NCI-H510A treated with DMSO at 0.1 percent for 48 hours (cell line): Measurements from ENCODE around the gene HTR3C.
A peak's percentile ranks its signal among the peaks of the same experiment; 100 is the strongest.
"Not testable (repeated sequence)": the region's sequence is repeated elsewhere in the genome, so short reads cannot be mapped to it uniquely, and the experiment has no call there.

Source experiments
- DNase-seq: peaks from one replicate; lab custom pipeline; 2025; lab: John Stamatoyannopoulos, UW

The HTR3C gene

DNA sequence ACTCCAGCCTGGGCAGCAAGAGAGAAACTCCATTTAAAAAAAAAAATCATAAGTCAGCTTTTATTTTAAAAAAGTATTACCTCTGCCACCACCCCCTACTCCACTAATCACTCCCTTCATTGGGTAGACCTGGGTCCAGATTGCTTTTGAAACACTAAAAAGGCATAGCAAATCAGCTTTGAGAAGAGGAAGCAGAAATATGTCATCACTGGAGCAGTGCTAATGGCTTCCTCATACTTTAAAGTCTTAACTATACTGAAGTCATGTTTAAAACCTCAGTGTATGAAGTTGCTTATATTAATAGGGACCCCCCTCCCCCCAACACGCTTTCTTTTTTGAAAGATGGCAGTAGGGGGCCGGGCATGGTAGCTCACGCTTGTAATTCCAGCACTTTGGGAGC is 22.3 kb upstream of the HTR3C start:
- DNase-seq: no peak

DNA sequence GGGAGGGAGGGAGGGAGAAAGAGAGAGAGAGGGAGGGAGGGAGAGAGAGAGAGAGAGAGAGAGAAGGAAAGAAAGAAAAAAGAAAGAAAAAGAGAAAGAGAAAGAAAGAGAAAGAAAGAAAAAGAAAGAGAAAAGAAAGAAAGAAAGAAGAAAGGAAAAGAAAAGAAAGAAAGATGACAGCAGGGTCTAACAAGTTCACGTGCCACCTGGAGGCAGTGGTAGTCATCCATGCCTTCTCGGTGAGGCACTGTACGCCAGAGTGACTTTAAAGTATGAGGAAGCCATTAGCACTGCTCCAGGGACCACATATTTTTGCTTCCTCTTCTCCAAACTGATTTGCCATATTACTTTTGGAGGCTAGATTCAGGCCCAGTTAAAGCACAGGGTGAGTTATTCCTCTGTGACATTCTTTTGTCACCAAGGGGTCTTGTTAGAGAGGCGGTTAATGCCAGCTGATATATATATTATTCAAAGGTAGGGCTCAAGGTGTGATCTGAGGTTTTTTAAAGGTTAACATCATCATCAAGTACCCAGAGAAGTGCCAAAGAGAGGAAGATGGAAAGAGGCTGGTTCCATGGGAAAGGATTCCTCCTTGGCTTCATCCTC is 21.6 kb upstream of the HTR3C start, which contains the start of gene HTR3D:
HTR3D (plus strand) TSS at position 556 of the 606 bp plus-strand sequence; CDS start at position 556, 0 bp downstream.
- no peak for DNase-seq

DNA sequence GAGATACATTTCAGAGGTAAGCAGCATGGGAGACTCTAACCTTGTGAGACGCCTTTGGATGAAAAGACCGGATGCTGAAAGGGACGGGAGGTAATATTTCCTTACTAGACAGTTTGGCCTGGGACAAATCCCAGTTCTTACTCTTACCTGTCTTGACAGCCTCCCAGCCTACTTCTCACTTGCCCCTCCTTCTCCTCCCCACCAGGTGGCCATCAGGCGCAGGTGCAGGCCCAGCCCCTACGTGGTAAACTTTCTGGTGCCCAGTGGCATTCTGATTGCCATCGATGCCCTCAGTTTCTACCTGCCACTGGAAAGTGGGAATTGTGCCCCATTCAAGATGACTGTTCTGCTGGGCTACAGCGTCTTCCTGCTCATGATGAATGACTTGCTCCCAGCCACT is 15.0 kb upstream of the HTR3C start:
- DNase-seq: no peak

DNA sequence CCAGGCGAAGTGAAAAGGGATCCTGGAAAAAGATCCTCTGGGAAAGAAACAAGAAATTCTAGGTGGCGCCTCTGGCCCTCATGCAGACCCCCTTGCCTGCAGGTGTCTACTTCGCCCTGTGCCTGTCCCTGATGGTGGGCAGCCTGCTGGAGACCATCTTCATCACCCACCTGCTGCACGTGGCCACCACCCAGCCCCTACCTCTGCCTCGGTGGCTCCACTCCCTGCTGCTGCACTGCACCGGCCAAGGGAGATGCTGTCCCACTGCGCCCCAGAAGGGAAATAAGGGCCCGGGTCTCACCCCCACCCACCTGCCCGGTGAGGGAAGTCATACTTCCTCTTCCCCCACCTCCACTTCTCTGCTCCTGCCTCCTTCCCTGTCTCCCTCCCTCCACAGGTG is 14.5 kb upstream of the HTR3C start:
- not testable (repeated sequence) for DNase-seq

DNA sequence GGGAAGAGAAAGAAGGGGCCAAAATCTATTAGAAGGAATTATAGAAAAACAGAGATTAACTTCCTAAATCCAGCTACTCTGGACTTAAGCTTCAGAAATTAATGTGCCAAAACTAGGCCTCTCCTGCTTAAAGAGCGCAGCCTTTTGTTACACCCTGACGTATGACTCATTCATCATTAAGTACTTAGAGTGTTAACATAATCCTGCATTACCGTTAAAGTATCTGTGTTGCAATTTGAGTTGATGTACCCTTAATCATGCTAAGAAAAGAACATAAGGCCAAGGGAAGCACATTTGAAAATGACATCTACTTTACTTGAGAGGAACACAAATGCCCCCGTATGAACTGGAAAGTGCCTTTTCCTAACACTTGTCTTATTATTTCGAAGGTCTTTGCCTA is 13.4 kb upstream of the HTR3C start:
- DNase-seq: peak; percentile 21

DNA sequence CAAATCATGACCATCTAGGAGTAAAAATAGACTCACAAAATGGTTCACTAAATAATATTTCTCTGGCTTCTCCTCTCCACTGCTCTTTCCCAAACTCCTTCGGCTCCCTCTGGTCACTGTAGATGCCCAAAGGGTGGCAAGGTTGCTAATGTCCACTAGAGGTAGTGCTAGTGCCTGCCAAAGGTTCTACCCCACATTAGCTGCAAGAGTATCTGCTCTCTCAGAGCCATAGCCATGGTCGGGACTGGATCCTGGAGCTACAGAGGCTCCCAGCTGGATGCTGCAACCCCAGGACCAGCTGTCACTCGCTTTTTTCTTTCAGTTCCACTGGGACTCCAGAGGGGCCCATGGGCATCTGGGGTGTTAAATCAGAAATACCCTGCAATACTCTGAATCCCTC is 12.8 kb upstream of the HTR3C start:
- DNase-seq: peak; percentile 12

DNA sequence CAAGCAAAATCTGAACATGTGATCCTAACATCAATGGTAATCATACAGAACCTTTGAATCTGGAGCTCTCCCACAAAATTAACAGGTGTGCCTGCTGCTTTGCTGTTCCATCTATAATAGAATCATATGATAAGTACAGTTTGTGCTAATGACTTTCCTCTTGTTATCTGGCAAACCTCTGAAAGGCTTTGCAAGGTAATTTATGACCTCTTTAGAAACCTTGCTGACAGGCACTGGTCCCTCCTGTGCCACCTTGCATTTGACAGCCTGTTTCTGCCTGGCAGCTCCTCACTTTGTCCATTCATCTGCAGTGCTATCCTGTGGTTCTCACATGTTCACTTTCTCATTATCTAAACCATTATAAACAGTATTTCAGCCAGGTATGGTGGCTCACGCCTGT is 10.2 kb upstream of the HTR3C start:
- DNase-seq: peak; percentile 44

DNA sequence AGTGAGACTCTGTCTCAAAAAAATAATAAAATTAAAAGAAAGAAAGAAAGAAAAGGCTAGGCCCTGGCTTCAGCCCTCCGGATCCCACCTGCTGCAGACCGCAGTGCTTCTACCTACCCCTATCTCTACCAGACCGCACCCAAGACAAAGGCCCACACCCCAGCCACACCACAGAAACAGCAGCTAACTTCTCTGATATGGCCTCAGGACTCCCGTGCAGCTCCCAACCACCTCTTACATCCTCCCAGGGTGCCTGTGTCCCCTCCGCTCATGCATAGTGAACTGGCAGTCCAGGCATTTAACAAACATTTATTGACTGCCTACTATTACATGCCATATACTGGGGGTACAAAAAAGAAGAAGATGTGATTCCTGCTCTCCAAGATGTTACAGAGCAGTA is 6.9 kb upstream of the HTR3C start:
- no peak for DNase-seq

DNA sequence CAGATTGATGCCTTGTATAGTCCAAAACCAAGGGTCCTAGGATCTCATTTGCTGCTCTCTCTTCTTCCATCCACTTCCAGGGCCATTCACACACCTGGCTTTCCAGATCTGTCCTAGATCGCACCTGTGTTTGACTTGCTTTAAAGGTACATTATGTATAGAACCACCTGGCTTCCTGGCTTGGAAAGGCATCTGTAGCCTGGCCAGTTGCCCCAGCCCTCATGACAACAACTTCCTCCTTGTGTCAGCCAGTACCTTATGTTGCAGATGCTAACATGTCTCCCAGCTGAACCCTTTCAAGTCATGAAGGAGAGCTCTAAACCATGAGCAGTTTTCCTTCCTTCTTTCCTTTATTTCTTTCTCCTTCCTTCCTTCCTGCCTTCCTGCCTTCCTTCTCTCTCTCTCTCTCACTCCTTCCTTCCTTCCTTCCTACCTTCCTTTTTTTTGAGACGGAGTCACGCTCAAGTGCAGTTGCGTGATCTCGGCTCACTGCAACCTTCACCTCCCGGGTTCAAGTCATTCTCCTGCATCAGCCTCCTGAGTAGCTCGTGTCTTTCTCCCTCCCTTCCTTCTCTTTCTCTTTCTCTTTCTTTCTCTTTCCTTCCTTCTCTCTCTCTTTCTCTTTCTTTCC is 2.5 kb upstream of the HTR3C start:
- peak; percentile 58 for DNase-seq

DNA sequence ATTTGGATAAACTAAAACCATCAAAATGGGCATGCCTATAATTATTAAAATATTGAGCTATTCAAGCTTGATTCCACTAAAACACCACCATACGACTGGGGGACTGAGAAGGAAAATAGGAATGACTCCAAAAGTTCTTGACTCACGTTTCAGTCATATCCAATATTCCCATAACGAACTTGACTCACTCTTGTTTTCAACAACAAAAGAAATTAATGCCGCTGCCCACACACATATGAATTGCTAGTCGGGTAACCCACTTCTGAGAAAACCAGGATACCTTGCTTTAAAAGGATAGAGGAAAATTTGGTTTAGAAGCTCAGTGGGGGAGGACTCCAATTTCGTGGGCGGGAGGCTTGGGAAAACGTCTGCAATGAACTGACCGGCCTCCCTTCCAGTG is 5.2 kb downstream of the HTR3C start:
- no peak for DNase-seq

DNA sequence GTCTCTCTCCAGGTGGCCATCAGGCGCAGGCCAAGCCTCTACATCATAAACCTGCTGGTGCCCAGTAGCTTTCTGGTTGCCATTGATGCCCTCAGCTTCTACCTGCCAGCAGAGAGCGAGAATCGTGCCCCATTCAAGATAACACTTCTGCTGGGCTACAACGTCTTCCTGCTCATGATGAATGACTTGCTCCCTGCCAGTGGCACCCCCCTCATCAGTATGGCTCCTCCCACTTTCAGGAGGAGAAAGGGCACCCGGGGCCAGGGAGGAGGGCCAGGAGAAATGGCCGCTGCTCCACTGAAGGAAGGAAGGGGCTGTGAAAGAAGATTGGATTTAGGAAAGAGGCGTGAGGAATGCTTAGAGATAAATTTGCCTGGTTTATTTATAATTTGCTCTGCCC is 6.6 kb downstream of the HTR3C start:
- no peak for DNase-seq

DNA sequence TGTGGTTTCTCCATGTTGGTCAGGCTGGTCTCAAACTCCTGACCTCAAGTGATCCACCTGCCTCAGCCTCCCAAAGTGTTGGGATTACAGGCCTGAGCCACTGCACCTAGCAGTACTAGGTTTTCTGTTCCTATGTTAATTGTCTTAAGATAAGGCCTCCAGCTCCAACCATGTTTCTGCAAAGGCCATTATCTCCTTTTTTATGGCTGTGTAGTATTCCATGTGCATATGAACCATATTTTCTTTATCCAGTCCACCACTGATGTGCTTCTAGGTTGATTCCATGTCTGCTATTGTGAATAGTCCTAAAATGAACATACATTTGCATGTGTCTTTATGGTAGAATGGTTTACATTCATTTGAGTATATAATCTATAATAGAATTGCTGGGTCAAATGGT is 9.8 kb downstream of the HTR3C start:
- DNase-seq: no peak

DNA sequence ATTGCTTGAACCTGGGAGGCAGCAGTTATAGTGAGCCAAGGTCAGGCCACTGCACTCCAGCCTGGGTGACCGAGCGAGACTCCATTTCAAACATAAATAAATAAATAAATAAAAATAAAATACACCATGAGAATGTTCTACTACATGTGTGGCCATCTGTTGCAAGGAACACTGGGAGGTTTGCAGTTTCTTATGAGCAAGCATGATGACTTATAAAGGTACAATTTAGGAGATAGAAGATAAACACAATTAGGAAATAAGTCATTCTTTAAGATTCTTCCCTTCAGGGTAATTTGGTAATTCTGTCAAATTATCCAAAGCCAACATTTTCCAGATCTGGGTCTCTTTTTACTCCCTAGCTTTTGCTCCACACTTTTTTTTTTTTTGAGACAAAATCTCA is 13.4 kb downstream of the HTR3C start:
- DNase-seq: no peak

DNA sequence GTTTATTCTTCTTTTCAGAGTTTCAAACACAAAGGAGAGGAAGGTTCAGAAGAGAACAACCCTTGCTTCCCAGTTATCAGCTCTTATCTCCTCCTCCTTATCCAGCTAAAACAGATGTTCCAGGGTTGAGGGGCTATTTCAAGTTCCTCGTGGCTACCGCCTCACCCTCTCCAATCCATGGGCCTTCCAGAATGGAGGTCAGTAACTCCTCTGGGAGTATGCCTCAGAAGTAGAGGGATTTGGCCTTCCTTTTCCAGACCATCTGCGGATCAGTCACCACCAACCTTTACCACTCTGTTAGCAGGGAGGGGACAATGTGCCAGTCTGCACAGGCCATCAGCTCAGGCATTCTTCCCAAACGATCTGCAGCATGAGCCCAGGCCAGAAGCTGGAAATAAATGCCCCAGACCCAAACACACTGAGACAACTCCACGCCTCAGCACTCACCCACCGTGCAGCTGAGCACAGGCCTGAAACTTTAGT is 14.8 kb downstream of the HTR3C start:
- no peak for DNase-seq

DNA sequence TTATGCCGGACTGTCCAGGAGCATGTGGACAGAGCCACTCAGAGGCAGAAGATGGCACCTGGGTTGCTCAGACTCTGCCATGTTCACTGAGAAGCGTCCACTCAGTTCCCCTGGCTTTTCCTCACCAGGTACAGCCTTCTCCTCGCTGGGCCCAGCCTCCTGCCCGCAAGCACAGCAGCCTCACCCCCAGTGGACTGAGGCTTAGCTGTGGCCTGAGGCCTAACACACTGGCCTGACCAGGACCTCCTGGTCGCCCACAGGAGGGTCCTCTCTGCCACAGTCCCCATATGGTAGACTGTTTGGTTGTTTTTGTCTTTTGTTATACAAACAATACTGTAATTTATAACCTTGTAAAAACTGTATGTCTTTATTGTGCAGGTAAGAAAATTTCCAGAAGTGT is 15.5 kb downstream of the HTR3C start:
- DNase-seq: no peak

DNA sequence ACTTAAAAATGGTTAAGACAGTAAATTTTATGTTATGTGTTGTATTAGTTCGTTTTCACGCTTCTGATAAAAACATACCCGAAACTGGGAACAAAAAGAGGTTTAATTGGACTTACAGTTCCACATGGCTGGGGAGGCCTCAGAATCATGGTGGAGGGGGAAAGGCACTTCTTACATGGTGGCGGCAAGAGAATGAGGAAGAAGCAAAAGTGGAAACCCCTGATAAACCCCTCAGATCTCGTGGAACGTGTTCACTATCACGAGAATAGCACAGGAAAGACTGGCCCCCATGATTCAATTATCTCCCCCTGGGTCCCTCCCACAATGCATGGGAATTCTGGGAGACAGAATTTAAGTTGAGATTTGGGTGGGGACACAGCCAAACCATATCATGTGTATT is 18.3 kb downstream of the HTR3C start:
- DNase-seq: not testable (repeated sequence)

DNA sequence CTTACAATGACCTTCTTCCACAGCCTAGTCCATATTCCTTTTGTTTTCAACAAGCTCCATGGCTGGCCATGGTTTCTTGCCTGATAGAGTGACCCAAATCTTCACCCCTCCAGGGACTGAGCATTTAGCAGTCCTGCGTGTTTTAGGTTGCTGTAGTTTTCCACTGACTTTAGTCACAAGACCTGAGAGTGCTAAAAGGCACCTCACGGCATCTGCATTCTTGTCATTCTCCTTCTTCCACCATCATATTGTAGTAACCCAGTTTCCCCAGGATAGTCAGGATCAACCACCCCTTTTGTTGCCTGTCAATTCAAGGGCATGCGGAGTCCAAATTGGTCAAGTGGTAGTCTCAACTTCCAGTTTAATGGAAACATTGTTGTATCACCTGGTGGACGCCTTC is 20.8 kb downstream of the HTR3C start:
- DNase-seq: no peak

DNA sequence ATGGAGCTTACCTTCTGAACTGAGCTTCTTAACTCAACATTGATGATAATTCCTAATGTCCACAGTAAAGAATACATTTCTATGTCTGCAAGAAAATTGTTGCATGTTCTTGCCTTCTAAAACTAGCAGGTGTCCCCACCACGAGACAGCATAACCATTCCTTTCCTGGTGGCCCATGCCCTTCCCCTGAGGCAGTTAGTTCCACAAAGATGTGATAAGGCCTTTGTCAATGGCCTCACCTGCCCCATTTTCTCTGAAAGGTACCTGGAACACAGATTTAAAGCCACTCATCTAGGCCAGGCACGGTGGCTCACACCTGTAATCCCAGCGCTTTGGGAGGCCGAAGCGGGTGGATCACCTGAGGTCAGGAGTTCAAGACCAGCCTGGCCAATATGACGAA is 23.1 kb downstream of the HTR3C start:
- no peak for DNase-seq

DNA sequence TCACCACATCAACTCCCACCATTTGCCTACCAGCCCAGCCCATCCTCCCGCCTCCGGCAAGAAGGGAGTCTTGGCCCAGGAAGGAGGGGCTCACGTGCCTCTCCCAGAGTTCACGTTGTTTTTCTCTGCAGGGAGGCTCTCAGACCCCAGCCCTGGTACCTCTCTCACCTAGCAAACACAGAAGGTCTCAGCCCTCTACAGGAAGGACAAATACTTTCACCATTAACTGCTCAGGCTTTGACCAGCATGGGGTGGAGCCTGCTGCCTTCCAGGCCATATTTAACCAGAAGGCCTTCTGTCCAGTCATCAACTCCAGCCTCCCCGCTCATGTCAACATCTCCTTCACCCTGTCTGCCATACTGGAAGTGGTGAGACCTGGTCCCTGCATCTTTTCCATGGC is 25.0 kb downstream of the HTR3C start:
- DNase-seq: no peak

DNA sequence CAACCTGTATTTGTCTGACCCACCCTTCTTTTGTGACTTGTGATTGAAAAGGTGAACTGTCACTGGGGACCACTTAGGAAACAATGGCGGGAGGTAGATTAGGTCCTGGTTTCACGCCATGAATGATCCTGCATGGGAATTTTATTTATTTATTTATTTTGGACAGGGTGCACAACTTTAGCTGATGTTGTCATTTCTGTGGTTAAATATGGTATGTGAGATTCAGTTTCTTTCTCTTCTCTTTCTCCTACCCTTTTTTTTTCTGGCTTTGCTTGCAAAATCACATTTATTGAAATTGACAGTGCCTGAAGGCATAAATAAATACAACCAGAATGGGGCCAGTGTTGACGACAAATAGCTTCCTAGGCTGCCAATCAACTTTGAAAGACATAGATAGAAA is 26.0 kb downstream of the HTR3C start:
- DNase-seq: no peak

DNA sequence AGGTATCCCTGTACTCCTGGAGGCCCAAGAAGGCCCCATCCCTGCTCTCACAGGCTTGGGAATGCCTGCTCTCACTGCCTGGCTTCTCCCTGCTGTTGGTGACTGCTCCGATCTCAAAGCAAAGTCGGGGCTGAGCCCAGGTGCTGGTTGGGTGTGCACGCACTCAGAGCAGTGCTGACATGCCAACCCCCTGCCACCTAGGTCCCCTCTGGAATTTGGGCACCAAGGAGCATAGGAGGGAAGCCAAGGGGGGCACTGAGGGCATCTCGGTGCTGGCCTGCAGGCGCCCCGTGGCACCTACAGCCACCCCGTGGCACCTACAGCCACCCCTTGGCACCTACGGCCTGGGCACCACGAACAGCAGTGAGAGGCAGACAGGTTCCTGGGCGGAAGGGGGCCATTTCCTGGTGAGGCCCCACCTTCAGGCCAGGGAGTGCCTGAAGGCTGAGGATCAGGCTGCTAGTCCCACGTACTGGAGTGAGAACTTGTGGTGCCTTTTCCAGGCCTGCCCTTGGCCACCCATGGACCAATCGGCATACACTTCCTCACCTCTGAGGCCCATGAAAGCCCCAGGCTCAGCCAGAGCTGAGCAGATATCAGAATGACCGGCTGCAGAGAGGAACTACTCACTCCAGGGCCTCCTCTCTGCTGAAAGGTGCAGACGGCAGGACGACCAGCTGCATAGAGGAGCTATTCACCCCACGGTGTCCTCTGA is 28.4 kb downstream of the HTR3C start:
- DNase-seq: no peak

DNA sequence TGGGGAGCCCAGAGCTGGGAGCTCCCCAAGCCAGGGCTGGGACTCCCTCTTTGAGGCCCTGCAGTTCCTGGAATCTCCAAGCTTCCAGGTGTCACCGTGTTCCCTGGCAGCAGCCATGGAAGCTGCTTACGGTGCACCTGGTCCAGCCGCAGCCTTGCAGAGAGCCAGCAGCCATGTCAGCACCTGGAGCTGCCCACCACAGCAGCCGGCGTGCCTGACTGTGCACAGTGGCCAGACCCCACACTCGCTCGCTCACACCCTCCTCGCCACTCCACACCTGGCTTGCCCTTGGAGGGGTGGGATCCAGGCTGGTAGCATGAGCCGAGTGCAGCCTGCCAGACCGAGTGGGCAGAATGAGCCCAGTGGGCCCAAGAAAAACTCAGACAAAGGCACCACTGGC is 29.2 kb downstream of the HTR3C start:
- DNase-seq: no peak

DNA sequence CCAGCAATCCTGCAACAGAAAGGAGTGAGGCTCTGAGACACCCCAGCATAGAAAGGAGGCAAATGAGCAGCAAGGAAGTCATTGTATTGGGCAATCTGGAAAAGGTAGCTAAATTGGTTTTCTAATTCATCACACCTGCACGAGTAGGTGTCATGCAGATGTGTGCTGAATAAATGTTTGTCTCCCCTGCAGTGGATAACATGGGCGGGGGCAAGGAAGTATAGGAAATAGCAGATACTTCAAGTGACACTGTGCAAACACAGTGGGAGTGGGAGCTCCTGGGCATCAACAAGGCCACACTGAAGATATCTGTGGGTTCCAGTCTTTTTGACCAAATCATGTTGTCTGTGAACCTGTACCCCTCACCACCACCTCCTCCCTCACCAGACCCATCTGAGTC is 29.6 kb downstream of the HTR3C start:
- DNase-seq: peak; percentile 7
